GM12874 (cell line): ENCODE data around the gene LIPH.

ENCODE experiments used
- CTCF ChIP-seq: IDR thresholded peaks from 2 replicates; pipeline ENCODE4 v1.5.1; 2011; ENCODE audit warnings: low read depth, mild to moderate bottlenecking, control low read depth, low read length, moderate library complexity; ENCODE audit not compliant: insufficient read depth

The LIPH gene

GRCh38 chr3:185560676-185561075 lies 8.3 kb upstream of the LIPH start:
- no peak for TF ChIP-seq CTCF

- no peak for TF ChIP-seq CTCF
These were observed 7.3 kb upstream of the LIPH start for GRCh38 chr3:185559706-185560090.

- no peak for TF ChIP-seq CTCF
These were observed 6.0 kb upstream of the LIPH start for GRCh38 chr3:185558395-185558794.

GRCh38 chr3:185555860-185556347 lies 3.5 kb upstream of the LIPH start:
- TF ChIP-seq CTCF = no peak

- no peak for TF ChIP-seq CTCF
These were observed 2.7 kb upstream of the LIPH start for GRCh38 chr3:185555101-185555501.

- no peak for TF ChIP-seq CTCF
These were observed 2.7 kb downstream of the LIPH start for GRCh38 chr3:185549651-185550111.

- TF ChIP-seq CTCF = no peak
These were observed 3.3 kb downstream of the LIPH start for GRCh38 chr3:185549122-185549521.
